CD1c-positive myeloid dendritic cell (primary cell): ENCODE measurements around the gene UGT3A2.

Source experiments
- DNase-seq: peaks from one replicate; pipeline ENCODE4 v3.0.0-alpha.2; 2016; ENCODE audit errors: extremely low spot score

UGT3A2 gene

GRCh38 chr5:36009698-36010097, 57.0 kb downstream of the UGT3A2 start:
- no peak for DNase-seq

- DNase-seq, result no peak
These were observed 59.3 kb downstream of the UGT3A2 start for GRCh38 chr5:36007366-36007765.

- DNase-seq, result no peak
These were observed 60.5 kb downstream of the UGT3A2 start for GRCh38 chr5:36006163-36006562.

GRCh38 chr5:36001032-36001431, 65.7 kb downstream of the UGT3A2 start:
- DNase-seq, result no peak

- DNase-seq, result no peak
These were observed 67.1 kb downstream of the UGT3A2 start for GRCh38 chr5:35999547-35999946.

- no peak for DNase-seq
These were observed 70.6 kb downstream of the UGT3A2 start for GRCh38 chr5:35996076-35996475.

GRCh38 chr5:35990941-35991611, 75.6 kb downstream of the UGT3A2 start, which contains the start of gene UGT3A1:
UGT3A1 (minus strand) TSS chr5:35991390; CDS start chr5:35991240, 150 bp downstream.
- no peak for DNase-seq

GRCh38 chr5:35990520-35990919, 76.2 kb downstream of the UGT3A2 start:
- DNase-seq, result no peak

GRCh38 chr5:35988529-35988928, 78.2 kb downstream of the UGT3A2 start:
- no peak for DNase-seq

- no peak for DNase-seq
These were observed 78.9 kb downstream of the UGT3A2 start for GRCh38 chr5:35987776-35988175.
